DND-41 (cell line): ENCODE results near the gene SEMA6A.

Experiments used
- ATAC-seq: fragments of 200-7000 bp; cut with Tn5 transposase; 3 replicates; pipeline ENCODE4 v1.9.1; 2021; ENCODE audit warnings: low read depth; ENCODE audit not compliant: insufficient read depth
- DNase-seq: peaks from one replicate; pipeline ENCODE4 v3.0.0-alpha.2; 2020
- H2AFZ ChIP-seq: 2 replicates; pipeline ENCODE4 v1.6.0; 2012; ENCODE audit warnings: low read depth, low read length
- H3K27ac ChIP-seq: 2 replicates; pipeline ENCODE4 v1.5.1; 2012; ENCODE audit warnings: low read length, inconsistent platforms
- H3K27me3 ChIP-seq: fragments of 200-600 bp; sonication (generic); 2 replicates; pipeline ENCODE4 v1.6.0; 2012; ENCODE audit warnings: low read length, mild to moderate bottlenecking, inconsistent platforms; ENCODE audit not compliant: insufficient read depth, poor library complexity
- H3K36me3 ChIP-seq: 2 replicates; pipeline ENCODE4 v1.5.1; 2012; ENCODE audit warnings: low read length, inconsistent platforms; ENCODE audit not compliant: insufficient read depth
- H3K4me1 ChIP-seq: 2 replicates; pipeline ENCODE4 v1.5.1; 2012; ENCODE audit warnings: mild to moderate bottlenecking, low read length; ENCODE audit not compliant: insufficient read depth
- H3K4me2 ChIP-seq: 2 replicates; pipeline ENCODE4 v1.6.0; 2012; ENCODE audit warnings: mild to moderate bottlenecking, moderate library complexity, low read length, inconsistent platforms; ENCODE audit not compliant: insufficient read depth
- H3K4me3 ChIP-seq, 2 experiments: fragments of 200-600 bp in 1 of 2; shearing (Covaris generic) in 1 of 2; 2 replicates each; pipeline ENCODE4 v1.5.1; 2012 to 2016; ENCODE audit warnings: inconsistent platforms in 2 of 2, low read length in 2 of 2, mild to moderate bottlenecking in 2 of 2, low read depth in 1 of 2, moderate library complexity in 1 of 2
- H3K79me2 ChIP-seq: 2 replicates; pipeline ENCODE4 v1.6.0; 2012; ENCODE audit warnings: low read length, inconsistent platforms; ENCODE audit not compliant: insufficient read depth
- H3K9ac ChIP-seq: 2 replicates; pipeline ENCODE4 v1.6.0; 2012; ENCODE audit warnings: low read depth, mild to moderate bottlenecking, inconsistent platforms, low read length, moderate library complexity
- H3K9me3 ChIP-seq: 2 replicates; pipeline ENCODE4 v1.5.1; 2012; ENCODE audit warnings: low read length, moderate library complexity, mild to moderate bottlenecking, inconsistent platforms; ENCODE audit not compliant: insufficient read depth, severe bottlenecking
- H4K20me1 ChIP-seq: 2 replicates; pipeline ENCODE4 v1.6.0; 2012; ENCODE audit warnings: low read length; ENCODE audit not compliant: insufficient read depth
- CTCF ChIP-seq: IDR thresholded peaks from 2 replicates; pipeline ENCODE4 v1.5.1; 2012; ENCODE audit warnings: borderline replicate concordance, low read length, moderate library complexity, mild to moderate bottlenecking; ENCODE audit not compliant: poor library complexity, severe bottlenecking; ENCODE audit errors: extremely low read depth
- EZH2 ChIP-seq: IDR thresholded peaks from 3 replicates; pipeline ENCODE4 v1.6.1; 2012; ENCODE audit warnings: borderline replicate concordance, low read depth, mild to moderate bottlenecking, moderate library complexity, low read length, inconsistent platforms; ENCODE audit not compliant: severe bottlenecking

The SEMA6A gene

GRCh38 chr5:116583862-116584222 lies 9.2 kb upstream of the SEMA6A start:
- Histone ChIP-seq H3K79me2 (no peaks in the 10 kb centered on the region), H4K20me1 (no peaks in the 10 kb centered on the region), H3K4me1 (no peaks in the 10 kb centered on the region), H3K36me3 (no peaks in the 10 kb centered on the region), H3K4me3 (no peak overlapping the region), H3K4me2 (no peak overlapping the region), H3K27me3 (peaks cover 4% of the 10 kb centered on the region), H3K9ac (no peak overlapping the region), H2AFZ (no peak overlapping the region), H3K9me3 (no peaks in the 10 kb centered on the region), H3K27ac (no peak overlapping the region)
- DNase-seq (no peak), ATAC-seq (no peak)
- TF ChIP-seq EZH2, result no peak
- no peak for TF ChIP-seq CTCF

GRCh38 chr5:116583085-116583861 lies 8.7 kb upstream of the SEMA6A start:
- H3K27ac ChIP-seq, result no peak overlapping the region
- DNase-seq, result no peak
- H3K27me3 ChIP-seq, result peaks cover 4% of the 10 kb centered on the region
- H3K4me2 ChIP-seq, result no peak overlapping the region
- H4K20me1 ChIP-seq, result no peaks in the 10 kb centered on the region
- no peaks in the 10 kb centered on the region for H3K79me2 ChIP-seq
- TF ChIP-seq CTCF (no peak), EZH2 (no peak)
- H3K9me3 ChIP-seq, result no peaks in the 10 kb centered on the region
- no peak overlapping the region for H3K4me3 ChIP-seq
- H2AFZ ChIP-seq, result no peak overlapping the region
- no peaks in the 10 kb centered on the region for H3K4me1 ChIP-seq
- ATAC-seq, result no peak
- H3K36me3 ChIP-seq, result no peaks in the 10 kb centered on the region
- H3K9ac ChIP-seq, result no peak overlapping the region

GRCh38 chr5:116581910-116582309 lies 7.3 kb upstream of the SEMA6A start:
- no peaks in the 10 kb centered on the region for H3K36me3 ChIP-seq
- no peaks in the 10 kb centered on the region for H3K9me3 ChIP-seq
- H3K27ac ChIP-seq, result no peak overlapping the region
- no peak overlapping the region for H3K4me2 ChIP-seq
- H3K27me3 ChIP-seq, result peaks cover 4% of the 10 kb centered on the region
- ATAC-seq (no peak), DNase-seq (no peak)
- H3K4me3 ChIP-seq, result no peak overlapping the region
- no peak for TF ChIP-seq CTCF
- no peak for TF ChIP-seq EZH2
- H4K20me1 ChIP-seq, result no peaks in the 10 kb centered on the region
- no peaks in the 10 kb centered on the region for H3K79me2 ChIP-seq
- no peak overlapping the region for H2AFZ ChIP-seq
- H3K4me1 ChIP-seq, result no peaks in the 10 kb centered on the region
- no peak overlapping the region for H3K9ac ChIP-seq
